ENCODE data around the gene CDH13.

DNA sequence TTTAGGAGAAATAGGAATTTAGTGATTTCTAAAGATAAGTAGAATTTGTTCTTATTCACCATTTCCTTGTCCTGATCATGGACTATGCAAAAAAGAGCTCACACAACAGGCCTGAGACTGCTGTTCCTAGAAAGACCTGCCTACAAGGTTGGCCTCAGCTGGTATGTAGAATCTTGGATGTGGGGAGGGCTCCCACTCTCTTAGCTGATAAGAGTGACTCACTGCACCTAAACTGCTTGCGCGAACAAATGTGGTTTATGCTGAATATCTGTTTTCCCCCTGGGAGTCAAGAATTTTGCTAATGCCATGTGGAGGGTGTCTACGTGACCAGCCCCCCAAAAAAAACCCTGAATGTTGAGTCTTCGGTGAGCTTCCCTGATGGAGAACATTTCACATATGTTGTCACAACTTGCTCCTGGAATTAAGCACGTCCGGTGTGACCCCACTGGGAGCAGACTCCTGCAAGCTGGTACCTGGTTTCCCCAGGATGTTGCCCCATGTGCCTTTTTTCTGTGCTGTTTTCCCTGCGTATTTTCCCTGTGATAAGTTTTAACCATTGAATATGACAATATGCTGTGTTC lies 1112.2 kb downstream of the CDH13 start:
- TF ChIP-seq, protein P1, sequence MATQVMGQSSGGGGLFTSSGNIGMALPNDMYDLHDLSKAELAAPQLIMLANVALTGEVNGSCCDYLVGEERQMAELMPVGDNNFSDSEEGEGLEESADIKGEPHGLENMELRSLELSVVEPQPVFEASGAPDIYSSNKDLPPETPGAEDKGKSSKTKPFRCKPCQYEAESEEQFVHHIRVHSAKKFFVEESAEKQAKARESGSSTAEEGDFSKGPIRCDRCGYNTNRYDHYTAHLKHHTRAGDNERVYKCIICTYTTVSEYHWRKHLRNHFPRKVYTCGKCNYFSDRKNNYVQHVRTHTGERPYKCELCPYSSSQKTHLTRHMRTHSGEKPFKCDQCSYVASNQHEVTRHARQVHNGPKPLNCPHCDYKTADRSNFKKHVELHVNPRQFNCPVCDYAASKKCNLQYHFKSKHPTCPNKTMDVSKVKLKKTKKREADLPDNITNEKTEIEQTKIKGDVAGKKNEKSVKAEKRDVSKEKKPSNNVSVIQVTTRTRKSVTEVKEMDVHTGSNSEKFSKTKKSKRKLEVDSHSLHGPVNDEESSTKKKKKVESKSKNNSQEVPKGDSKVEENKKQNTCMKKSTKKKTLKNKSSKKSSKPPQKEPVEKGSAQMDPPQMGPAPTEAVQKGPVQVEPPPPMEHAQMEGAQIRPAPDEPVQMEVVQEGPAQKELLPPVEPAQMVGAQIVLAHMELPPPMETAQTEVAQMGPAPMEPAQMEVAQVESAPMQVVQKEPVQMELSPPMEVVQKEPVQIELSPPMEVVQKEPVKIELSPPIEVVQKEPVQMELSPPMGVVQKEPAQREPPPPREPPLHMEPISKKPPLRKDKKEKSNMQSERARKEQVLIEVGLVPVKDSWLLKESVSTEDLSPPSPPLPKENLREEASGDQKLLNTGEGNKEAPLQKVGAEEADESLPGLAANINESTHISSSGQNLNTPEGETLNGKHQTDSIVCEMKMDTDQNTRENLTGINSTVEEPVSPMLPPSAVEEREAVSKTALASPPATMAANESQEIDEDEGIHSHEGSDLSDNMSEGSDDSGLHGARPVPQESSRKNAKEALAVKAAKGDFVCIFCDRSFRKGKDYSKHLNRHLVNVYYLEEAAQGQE (IDR thresholded peaks at IDR 0.05; ENCODE audit: insufficient read depth in 1 of 2, low read depth in 2 of 2, low read length in 2 of 2), result no peak
- TF ChIP-seq POLR2AphosphoS5 (IDR thresholded peaks at IDR 0.05; ENCODE audit: low read depth, low read length), result no peak
